Liver (tissue), 4 donors: ENCODE data around the gene RXFP2. TPM values are rescaled to one million over a fixed set of nuclear protein-coding genes. Genes with fewer than 3 reads are reported as not detected.

Experiments used
- HNF4G ChIP-seq: IDR thresholded peaks from 2 replicates; pipeline ENCODE4 v1.6.1; 2016; ENCODE audit warnings: antibody characterized with exemption
- polyA plus RNA-seq, 2 donors: library from polyadenylated mRNA; stranded (reverse) in 1 of 2; unstranded in 1 of 2; fragments of 200-250 nt in 1 of 2; fragments of >200 nt in 1 of 2; fragmentation: Nextera tagmentation in 1 of 2; extraction: Ambion mirVana in 1 of 2; gene quantifications; one replicate each; pipeline versions ENCODE4 v1.2.1 to v1.2.3, GENCODE V29; 2013 to 2015
- total RNA-seq, 2 donors: library from RNA; depleted of rRNA; stranded (reverse); fragments of >200 nt; gene quantifications; one replicate each; pipeline ENCODE4 v1.2.3, GENCODE V29; 2014
- donor health status: healthy.
- donor health status: healthy.
- donor health status: healthy.

The RXFP2 gene
- total and polyA plus RNA-seq, 4 donors, result not detected

- TF ChIP-seq HNF4G, result no peak
These were observed 111.9 kb downstream of the RXFP2 start (continued) for GRCh38 chr13:31851216-31851615.
